HCT116 (cell line): ENCODE data around the gene MISP.

Experiments used
- EZH2 ChIP-seq: fragments of 200-600 bp; sonication (generic); IDR thresholded peaks from 2 replicates; pipeline ENCODE4 v1.6.1; 2017; ENCODE audit warnings: antibody characterized with exemption, mixed run types
- EZH2phosphoT487 ChIP-seq: fragments of 200-600 bp; IDR thresholded peaks from 2 replicates; pipeline ENCODE4 v1.6.1; 2018; ENCODE audit warnings: antibody characterized with exemption, borderline replicate concordance
- POLR2A ChIP-seq: IDR thresholded peaks from 2 replicates; pipeline ENCODE4 v1.7.0; 2011; ENCODE audit warnings: borderline replicate concordance; ENCODE audit not compliant: insufficient read depth, insufficient read length; ENCODE audit errors: extremely low read depth
- POLR2AphosphoS5 ChIP-seq: IDR thresholded peaks from 2 replicates; pipeline ENCODE4 v1.6.1; 2011; ENCODE audit warnings: mild to moderate bottlenecking, low read depth, low read length, moderate library complexity
- RAD21 ChIP-seq: IDR thresholded peaks from 2 replicates; pipeline ENCODE4 v1.6.1; 2012; ENCODE audit warnings: low read depth, mild to moderate bottlenecking
- SIN3A ChIP-seq: IDR thresholded peaks from 2 replicates; pipeline ENCODE4 v1.6.1; 2012; ENCODE audit warnings: low read depth
- SP1 ChIP-seq: IDR thresholded peaks from 2 replicates; pipeline ENCODE4 v1.6.1; 2012; ENCODE audit warnings: low read depth
- ZFX ChIP-seq: fragments of 450-650 bp; IDR thresholded peaks from 2 replicates; pipeline ENCODE4 v1.6.1; 2017
- ZNF274 ChIP-seq: fragments of 200-500 bp; sonication (Bioruptor generic); IDR thresholded peaks from 2 replicates; pipeline ENCODE4 v1.6.1; 2014; ENCODE audit warnings: mild to moderate bottlenecking, low read depth, low read length, inconsistent platforms
- TF ChIP-seq, protein P1 (sequence below), 3 experiments: fragments of 200-600 bp in 1 of 3; sonication (generic) in 1 of 3; IDR thresholded peaks in 2 of 3; conservative IDR thresholded peaks in 1 of 3; 2 replicates each; pipeline ENCODE4 v1.5.1; 2012 to 2017; ENCODE audit warnings: low read depth in 2 of 3, low read length in 2 of 3, antibody characterized with exemption in 1 of 3, borderline replicate concordance in 1 of 3, control low read depth in 1 of 3, mild to moderate bottlenecking in 1 of 3, mixed read lengths in 1 of 3, mixed run types in 1 of 3, moderate library complexity in 1 of 3; ENCODE audit not compliant: insufficient read depth in 1 of 3
- TF ChIP-seq, protein P2 (sequence below): IDR thresholded peaks from 2 replicates; pipeline ENCODE4 v1.6.1; 2012
- TF ChIP-seq, protein P3 (sequence below): IDR thresholded peaks from 2 replicates; pipeline ENCODE4 v1.6.1; 2012
- TF ChIP-seq, protein P4 (sequence below): IDR thresholded peaks from 2 replicates; pipeline ENCODE4 v1.6.1; 2012; ENCODE audit warnings: low read depth
- TF ChIP-seq, protein P5 (sequence below): IDR thresholded peaks from 2 replicates; pipeline ENCODE4 v1.6.1; 2011; ENCODE audit warnings: mild to moderate bottlenecking, low read length, moderate library complexity; ENCODE audit not compliant: insufficient replicate concordance; ENCODE audit errors: extremely low read depth

DNA sequence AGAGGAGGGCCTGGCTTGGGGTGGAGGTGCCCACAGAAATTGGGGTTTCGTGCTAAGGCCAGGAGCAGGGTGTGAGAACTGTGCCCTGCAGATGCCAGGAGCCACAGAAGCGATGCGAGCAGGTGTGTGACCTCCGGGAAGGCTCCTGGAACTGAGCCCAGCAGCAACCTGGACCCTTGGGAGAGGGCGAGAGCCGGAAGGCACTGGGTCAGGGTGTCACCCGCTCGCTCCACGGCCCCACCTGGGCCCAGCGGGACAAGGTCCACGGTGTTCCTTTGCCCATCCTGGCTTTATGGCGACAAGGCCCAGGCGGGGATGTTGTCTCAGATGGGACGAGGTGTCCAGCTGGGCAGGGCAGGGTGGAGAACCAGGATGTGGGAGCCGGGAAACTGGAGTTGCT is 4.2 kb downstream of the MISP start:
- TF ChIP-seq POLR2A = no peak
- TF ChIP-seq, protein P1, sequence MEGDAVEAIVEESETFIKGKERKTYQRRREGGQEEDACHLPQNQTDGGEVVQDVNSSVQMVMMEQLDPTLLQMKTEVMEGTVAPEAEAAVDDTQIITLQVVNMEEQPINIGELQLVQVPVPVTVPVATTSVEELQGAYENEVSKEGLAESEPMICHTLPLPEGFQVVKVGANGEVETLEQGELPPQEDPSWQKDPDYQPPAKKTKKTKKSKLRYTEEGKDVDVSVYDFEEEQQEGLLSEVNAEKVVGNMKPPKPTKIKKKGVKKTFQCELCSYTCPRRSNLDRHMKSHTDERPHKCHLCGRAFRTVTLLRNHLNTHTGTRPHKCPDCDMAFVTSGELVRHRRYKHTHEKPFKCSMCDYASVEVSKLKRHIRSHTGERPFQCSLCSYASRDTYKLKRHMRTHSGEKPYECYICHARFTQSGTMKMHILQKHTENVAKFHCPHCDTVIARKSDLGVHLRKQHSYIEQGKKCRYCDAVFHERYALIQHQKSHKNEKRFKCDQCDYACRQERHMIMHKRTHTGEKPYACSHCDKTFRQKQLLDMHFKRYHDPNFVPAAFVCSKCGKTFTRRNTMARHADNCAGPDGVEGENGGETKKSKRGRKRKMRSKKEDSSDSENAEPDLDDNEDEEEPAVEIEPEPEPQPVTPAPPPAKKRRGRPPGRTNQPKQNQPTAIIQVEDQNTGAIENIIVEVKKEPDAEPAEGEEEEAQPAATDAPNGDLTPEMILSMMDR (IDR thresholded peaks at IDR 0.05 in 2 of 3, conservative IDR thresholded peaks at IDR 0.05 in 1 of 3; ENCODE audit: borderline replicate concordance in 1 of 3, insufficient read depth in 1 of 3, low read depth in 2 of 3, low read length in 2 of 3) = no peak
- no peak for TF ChIP-seq EZH2
- TF ChIP-seq, protein P2, sequence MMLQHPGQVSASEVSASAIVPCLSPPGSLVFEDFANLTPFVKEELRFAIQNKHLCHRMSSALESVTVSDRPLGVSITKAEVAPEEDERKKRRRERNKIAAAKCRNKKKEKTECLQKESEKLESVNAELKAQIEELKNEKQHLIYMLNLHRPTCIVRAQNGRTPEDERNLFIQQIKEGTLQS = no peak
- no peak for TF ChIP-seq POLR2AphosphoS5
- TF ChIP-seq, protein P3, sequence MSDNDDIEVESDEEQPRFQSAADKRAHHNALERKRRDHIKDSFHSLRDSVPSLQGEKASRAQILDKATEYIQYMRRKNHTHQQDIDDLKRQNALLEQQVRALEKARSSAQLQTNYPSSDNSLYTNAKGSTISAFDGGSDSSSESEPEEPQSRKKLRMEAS = no peak
- no peak for TF ChIP-seq RAD21
- TF ChIP-seq SP1 = no peak
- TF ChIP-seq, protein P4, sequence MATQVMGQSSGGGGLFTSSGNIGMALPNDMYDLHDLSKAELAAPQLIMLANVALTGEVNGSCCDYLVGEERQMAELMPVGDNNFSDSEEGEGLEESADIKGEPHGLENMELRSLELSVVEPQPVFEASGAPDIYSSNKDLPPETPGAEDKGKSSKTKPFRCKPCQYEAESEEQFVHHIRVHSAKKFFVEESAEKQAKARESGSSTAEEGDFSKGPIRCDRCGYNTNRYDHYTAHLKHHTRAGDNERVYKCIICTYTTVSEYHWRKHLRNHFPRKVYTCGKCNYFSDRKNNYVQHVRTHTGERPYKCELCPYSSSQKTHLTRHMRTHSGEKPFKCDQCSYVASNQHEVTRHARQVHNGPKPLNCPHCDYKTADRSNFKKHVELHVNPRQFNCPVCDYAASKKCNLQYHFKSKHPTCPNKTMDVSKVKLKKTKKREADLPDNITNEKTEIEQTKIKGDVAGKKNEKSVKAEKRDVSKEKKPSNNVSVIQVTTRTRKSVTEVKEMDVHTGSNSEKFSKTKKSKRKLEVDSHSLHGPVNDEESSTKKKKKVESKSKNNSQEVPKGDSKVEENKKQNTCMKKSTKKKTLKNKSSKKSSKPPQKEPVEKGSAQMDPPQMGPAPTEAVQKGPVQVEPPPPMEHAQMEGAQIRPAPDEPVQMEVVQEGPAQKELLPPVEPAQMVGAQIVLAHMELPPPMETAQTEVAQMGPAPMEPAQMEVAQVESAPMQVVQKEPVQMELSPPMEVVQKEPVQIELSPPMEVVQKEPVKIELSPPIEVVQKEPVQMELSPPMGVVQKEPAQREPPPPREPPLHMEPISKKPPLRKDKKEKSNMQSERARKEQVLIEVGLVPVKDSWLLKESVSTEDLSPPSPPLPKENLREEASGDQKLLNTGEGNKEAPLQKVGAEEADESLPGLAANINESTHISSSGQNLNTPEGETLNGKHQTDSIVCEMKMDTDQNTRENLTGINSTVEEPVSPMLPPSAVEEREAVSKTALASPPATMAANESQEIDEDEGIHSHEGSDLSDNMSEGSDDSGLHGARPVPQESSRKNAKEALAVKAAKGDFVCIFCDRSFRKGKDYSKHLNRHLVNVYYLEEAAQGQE = no peak
- TF ChIP-seq ZNF274 = no peak
- TF ChIP-seq SIN3A = no peak
- TF ChIP-seq ZFX = no peak
- no peak for TF ChIP-seq EZH2phosphoT487
- TF ChIP-seq, protein P5, sequence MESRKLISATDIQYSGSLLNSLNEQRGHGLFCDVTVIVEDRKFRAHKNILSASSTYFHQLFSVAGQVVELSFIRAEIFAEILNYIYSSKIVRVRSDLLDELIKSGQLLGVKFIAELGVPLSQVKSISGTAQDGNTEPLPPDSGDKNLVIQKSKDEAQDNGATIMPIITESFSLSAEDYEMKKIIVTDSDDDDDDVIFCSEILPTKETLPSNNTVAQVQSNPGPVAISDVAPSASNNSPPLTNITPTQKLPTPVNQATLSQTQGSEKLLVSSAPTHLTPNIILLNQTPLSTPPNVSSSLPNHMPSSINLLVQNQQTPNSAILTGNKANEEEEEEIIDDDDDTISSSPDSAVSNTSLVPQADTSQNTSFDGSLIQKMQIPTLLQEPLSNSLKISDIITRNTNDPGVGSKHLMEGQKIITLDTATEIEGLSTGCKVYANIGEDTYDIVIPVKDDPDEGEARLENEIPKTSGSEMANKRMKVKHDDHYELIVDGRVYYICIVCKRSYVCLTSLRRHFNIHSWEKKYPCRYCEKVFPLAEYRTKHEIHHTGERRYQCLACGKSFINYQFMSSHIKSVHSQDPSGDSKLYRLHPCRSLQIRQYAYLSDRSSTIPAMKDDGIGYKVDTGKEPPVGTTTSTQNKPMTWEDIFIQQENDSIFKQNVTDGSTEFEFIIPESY = no peak
